GM19328 (cell line): ENCODE measurements around the gene DIPK1C.

Experiments used
- ATAC-seq: cut with Tn5 transposase; IDR thresholded peaks from one replicate; pipeline ENCODE4 v1.9.1; 2021; ENCODE audit warnings: mild to moderate bottlenecking, moderate library complexity; ENCODE audit not compliant: unreplicated experiment

The DIPK1C gene

GRCh38 chr18:74453642-74454198 lies 3.4 kb downstream of the DIPK1C start:
- ATAC-seq = no peak

- no peak for ATAC-seq
Observed at GRCh38 chr18:74453016-74453566, 4.0 kb downstream of the DIPK1C start.

- ATAC-seq = no peak
Observed at GRCh38 chr18:74451148-74451547, 6.0 kb downstream of the DIPK1C start.

GRCh38 chr18:74450626-74451025 lies 6.5 kb downstream of the DIPK1C start:
- ATAC-seq = no peak

GRCh38 chr18:74447404-74448152 lies 9.5 kb downstream of the DIPK1C start:
- ATAC-seq = no peak

- ATAC-seq = no peak
Observed at GRCh38 chr18:74446631-74447403, 10.3 kb downstream of the DIPK1C start.

- ATAC-seq = no peak
Observed at GRCh38 chr18:74446178-74446577, 10.9 kb downstream of the DIPK1C start.

GRCh38 chr18:74445585-74445984 lies 11.5 kb downstream of the DIPK1C start:
- ATAC-seq = no peak

- no peak for ATAC-seq
Observed at GRCh38 chr18:74444104-74444503, 13.0 kb downstream of the DIPK1C start.

GRCh38 chr18:74440808-74441427 lies 16.2 kb downstream of the DIPK1C start:
- ATAC-seq = no peak

GRCh38 chr18:74438091-74438490 lies 19.0 kb downstream of the DIPK1C start:
- ATAC-seq = no peak

GRCh38 chr18:74436158-74436769 lies 20.8 kb downstream of the DIPK1C start:
- ATAC-seq = no peak

- ATAC-seq = no peak
Observed at GRCh38 chr18:74435740-74436139, 21.4 kb downstream of the DIPK1C start.

GRCh38 chr18:74434466-74434865 lies 22.6 kb downstream of the DIPK1C start:
- ATAC-seq = no peak

GRCh38 chr18:74430806-74431571 lies 26.1 kb downstream of the DIPK1C start:
- no peak for ATAC-seq

- ATAC-seq = no peak
Observed at GRCh38 chr18:74430231-74430630, 26.9 kb downstream of the DIPK1C start.

GRCh38 chr18:74429096-74429495 lies 28.0 kb downstream of the DIPK1C start:
- no peak for ATAC-seq

GRCh38 chr18:74427442-74428112 lies 29.5 kb downstream of the DIPK1C start:
- ATAC-seq = no peak

- ATAC-seq = no peak
Observed at GRCh38 chr18:74425876-74426275, 31.2 kb downstream of the DIPK1C start.
